BE2C (cell line): ENCODE results near the gene LAMTOR2.

ENCODE experiments used
- DNase-seq: peaks from one replicate; pipeline ENCODE4 v3.0.0-alpha.2; 2020
- H3K27me3 ChIP-seq: fragments of 250-450 bp; sonication (Bioruptor Pico); 2 replicates; pipeline ENCODE4 v1.5.1; 2020; ENCODE audit warnings: mild to moderate bottlenecking
- H3K36me3 ChIP-seq: fragments of 250-450 bp; sonication (Bioruptor Pico); 2 replicates; pipeline ENCODE4 v1.5.1; 2020; ENCODE audit warnings: mild to moderate bottlenecking
- H3K4me1 ChIP-seq: fragments of 250-450 bp; sonication (Bioruptor Pico); 2 replicates; pipeline ENCODE4 v1.5.1; 2020
- H3K4me3 ChIP-seq: 2 replicates; pipeline ENCODE4 v1.5.1; 2011; ENCODE audit warnings: low read depth, low read length
- H3K9me3 ChIP-seq: fragments of 250-450 bp; sonication (Bioruptor Pico); 2 replicates; pipeline ENCODE4 v1.5.1; 2020
- TF ChIP-seq, protein P1 (sequence below): IDR thresholded peaks from 2 replicates; pipeline ENCODE4 v1.5.1; 2012; ENCODE audit warnings: mild to moderate bottlenecking, low read depth, low read length

Gene LAMTOR2

DNA sequence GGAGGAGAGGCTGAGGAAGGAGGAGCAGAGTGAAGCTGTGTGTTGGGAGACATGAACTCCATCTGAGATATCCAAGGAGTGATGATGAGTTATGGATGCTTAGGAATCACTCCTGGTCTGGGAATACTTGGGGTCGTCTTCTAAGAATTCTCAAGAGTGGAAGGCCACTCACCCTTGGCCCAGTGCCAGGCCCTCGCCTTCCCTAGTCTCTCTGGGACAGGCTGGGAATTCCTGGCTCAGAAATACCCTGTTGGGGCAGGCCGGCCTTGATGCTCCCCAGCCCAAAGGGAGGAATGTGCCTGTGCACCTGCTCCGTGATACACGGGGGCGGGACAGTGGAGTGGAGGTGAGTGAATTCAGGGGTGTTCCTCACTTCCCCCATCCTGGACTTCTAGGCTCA is 47.3 kb downstream of the LAMTOR2 start:
- TF ChIP-seq, protein P1, sequence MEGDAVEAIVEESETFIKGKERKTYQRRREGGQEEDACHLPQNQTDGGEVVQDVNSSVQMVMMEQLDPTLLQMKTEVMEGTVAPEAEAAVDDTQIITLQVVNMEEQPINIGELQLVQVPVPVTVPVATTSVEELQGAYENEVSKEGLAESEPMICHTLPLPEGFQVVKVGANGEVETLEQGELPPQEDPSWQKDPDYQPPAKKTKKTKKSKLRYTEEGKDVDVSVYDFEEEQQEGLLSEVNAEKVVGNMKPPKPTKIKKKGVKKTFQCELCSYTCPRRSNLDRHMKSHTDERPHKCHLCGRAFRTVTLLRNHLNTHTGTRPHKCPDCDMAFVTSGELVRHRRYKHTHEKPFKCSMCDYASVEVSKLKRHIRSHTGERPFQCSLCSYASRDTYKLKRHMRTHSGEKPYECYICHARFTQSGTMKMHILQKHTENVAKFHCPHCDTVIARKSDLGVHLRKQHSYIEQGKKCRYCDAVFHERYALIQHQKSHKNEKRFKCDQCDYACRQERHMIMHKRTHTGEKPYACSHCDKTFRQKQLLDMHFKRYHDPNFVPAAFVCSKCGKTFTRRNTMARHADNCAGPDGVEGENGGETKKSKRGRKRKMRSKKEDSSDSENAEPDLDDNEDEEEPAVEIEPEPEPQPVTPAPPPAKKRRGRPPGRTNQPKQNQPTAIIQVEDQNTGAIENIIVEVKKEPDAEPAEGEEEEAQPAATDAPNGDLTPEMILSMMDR: no peak
- Histone ChIP-seq H3K9me3 (no peaks in the 10 kb centered on the region), H3K4me3 (no peak overlapping the region), H3K4me1 (peaks cover 42% of the 10 kb centered on the region), H3K36me3 (no peaks in the 10 kb centered on the region), H3K27me3 (no peaks in the 10 kb centered on the region)
- DNase-seq: no peak

DNA sequence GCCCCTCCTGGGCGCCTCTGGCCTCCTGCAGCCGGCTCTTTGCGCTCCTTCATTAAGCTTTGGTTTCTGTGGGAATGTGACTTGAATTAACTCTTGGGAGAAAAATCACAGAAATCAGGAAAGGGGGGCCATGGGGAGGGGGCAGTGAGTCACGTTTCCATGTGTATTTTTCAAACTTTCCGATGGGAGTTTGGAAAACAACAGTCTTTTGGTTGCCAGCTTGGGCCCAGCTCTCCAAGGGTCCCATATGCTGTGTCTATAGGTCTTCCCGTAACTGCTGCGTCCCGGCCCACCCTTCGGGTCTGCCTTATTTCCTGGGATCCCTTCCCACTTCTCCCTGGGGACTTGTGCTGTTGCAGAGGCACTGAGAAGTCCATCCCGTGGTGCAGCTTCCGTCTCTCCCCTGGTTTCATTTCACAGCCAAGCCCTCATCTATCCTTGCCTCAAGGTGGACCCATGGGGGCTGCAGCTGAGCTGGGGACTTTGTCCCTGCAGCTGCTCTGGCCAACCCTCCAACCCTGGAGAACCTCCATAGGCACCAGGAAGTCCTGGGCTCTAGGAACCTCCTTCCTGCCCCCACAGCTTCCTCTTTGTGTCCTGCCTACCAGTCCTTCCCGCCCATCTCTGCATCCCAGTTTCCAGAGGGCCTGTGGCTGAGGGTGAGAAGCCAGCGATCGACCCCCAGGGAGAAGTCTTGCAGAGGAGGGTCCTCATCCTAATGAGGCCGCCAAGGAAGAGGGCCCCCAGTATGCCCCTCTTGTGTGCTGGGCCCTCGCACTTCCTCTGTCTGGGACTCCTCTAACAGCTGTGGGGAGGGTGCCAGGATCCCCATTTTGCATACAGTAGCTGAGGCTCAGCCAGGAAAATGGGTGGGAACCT is 48.3 kb downstream of the LAMTOR2 start:
- Histone ChIP-seq H3K27me3 (no peaks in the 10 kb centered on the region), H3K9me3 (no peaks in the 10 kb centered on the region), H3K4me1 (peaks cover 46% of the 10 kb centered on the region), H3K36me3 (no peaks in the 10 kb centered on the region), H3K4me3 (no peak overlapping the region)
- TF ChIP-seq, protein P1: no peak
- DNase-seq: no peak

DNA sequence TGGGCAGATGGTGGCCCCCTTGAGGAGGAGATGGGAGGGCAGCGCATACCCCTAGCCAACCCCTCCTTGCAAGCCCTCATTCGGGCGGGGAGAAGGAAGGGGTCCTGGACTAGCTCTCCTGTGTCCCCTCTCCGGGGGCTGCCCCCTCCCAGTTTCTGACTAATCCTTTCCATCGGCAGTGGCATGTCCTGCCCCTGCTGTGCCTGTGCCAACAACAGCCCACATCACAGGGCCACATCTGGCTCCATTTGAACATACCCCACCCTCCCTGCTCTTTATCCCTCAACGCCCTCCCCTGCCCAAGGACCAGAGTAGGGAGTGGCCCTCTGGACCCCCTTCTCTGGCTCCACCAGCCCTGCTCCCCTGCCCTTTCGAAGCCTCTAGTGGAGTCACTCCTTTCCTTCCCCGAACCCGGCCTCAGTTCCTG is 49.0 kb downstream of the LAMTOR2 start:
- Histone ChIP-seq H3K27me3 (no peaks in the 10 kb centered on the region), H3K9me3 (no peaks in the 10 kb centered on the region), H3K36me3 (no peaks in the 10 kb centered on the region), H3K4me3 (no peak overlapping the region), H3K4me1 (peaks cover 50% of the 10 kb centered on the region)
- TF ChIP-seq, protein P1: no peak
- no peak for DNase-seq

DNA sequence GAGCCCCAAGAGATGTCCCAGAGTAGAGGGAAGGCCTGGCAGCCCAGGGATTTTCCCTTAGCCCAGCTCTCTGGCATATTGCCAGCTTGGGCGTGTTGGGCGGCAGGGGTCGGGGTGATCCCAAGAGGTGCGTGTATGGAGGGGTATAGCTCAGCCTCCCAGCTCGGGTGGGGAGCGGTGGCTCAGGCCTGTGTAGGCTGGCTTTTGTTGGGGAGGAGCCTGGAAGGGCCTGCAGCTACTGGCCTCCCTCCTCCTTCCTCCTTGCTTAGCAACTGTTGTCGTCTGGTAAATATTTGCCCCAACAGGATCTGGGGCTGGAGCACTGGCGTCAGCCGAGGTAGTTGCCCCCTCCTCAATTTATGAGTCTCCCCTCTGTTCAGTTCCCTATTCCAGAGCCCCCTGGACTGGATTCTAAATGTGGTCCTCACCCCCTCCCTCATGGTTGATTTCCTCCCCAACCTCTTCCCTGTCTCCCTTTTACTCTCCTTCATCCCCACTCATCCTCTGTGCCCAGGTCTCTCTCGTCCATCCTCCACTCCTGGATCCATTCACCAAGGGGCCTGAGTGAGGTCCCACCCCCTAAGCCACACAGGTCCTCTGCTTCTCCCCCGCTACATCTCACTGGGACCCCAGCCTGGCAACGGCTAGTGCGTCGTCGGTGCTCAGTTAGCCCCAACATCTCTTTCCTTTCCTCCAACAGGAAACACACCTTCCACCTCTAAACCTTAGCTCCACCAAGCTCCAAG is 49.7 kb downstream of the LAMTOR2 start:
- peak; percentile 76 for DNase-seq
- H3K4me1 ChIP-seq: peaks cover 51% of the 10 kb centered on the region
- no peak overlapping the region for H3K4me3 ChIP-seq

DNA sequence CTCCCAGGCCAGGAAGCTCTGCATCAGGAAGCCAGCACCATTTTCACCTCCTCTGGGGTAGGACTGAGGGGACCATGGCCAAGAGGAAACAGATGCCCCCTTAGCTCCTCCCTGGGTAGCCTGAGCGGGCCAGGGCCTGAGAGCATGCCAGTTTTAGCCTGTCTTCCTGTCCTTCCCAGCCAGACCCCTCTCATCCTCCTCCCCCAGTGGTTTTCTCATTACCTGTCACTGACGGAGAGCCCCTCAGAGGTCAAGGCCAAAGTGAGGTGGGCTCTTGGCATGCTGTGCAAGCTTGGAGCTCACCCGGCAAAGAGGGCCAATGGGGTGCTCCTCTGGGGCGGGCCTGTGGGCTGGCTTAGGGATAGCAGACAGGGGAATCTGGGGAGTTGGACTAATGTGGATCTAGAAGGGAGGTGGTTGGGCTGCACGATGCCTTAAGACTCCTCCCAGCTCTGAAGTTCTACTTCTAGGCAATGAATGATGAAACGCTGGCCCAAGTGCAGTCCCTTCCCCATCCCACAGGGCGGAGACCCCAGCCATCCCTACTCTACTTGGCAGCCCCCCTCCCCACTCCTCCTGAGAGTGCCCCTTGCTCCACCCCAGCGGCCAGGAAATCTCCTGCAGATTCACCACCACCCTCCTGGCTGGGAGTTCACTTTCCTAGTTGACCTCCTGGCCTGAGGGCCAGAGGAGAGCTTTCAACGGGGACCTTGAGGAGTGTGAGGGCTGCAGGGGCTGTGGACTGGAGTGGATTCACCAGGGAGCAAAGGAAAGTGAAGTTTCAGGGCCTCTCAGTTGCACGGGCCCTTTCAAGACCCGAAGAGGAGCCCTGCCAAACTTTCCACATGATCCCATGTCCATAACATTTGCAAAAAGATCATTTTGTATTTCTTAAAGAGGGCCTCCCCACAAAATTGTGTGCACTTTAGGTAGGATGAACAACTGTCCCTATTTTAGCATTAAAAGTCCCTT is 50.6 kb downstream of the LAMTOR2 start:
- H3K9me3 ChIP-seq: no peaks in the 10 kb centered on the region
- H3K4me3 ChIP-seq: no peak overlapping the region
- peaks cover 51% of the 10 kb centered on the region for H3K4me1 ChIP-seq
- no peak for DNase-seq
- H3K27me3 ChIP-seq: no peaks in the 10 kb centered on the region
- H3K36me3 ChIP-seq: no peaks in the 10 kb centered on the region
- TF ChIP-seq, protein P1: no peak

More for the DNA sequence above, 49.7 kb downstream of the LAMTOR2 start:
- Histone ChIP-seq H3K36me3 (no peaks in the 10 kb centered on the region), H3K27me3 (no peaks in the 10 kb centered on the region), H3K9me3 (no peaks in the 10 kb centered on the region)
- TF ChIP-seq, protein P1: no peak
